ENCODE data around the gene EXOC2.
"Not testable (repeated sequence)": the region's sequence is repeated elsewhere in the genome, so short reads cannot be mapped to it uniquely, and the experiment has no call there.

EXOC2 gene

GRCh38 chr6:710601-711571 lies 17.9 kb upstream of the EXOC2 start:
- DNase-seq = peak; percentile 58

- no peak for DNase-seq
Measured at GRCh38 chr6:709471-710056, 16.6 kb upstream of the EXOC2 start.

- no peak for DNase-seq
Measured at GRCh38 chr6:708237-708598, 15.3 kb upstream of the EXOC2 start.

GRCh38 chr6:707576-708236 lies 14.8 kb upstream of the EXOC2 start:
- DNase-seq = peak; percentile 24

- DNase-seq = no peak
Measured at GRCh38 chr6:706819-707381, 14.0 kb upstream of the EXOC2 start.

GRCh38 chr6:706146-706545 lies 13.2 kb upstream of the EXOC2 start:
- peak; percentile 55 for DNase-seq

- DNase-seq = no peak
Measured at GRCh38 chr6:705047-705446, 12.1 kb upstream of the EXOC2 start.

GRCh38 chr6:704046-704445 lies 11.1 kb upstream of the EXOC2 start:
- DNase-seq = peak; percentile 21

- DNase-seq = peak; percentile 46
Measured at GRCh38 chr6:703552-703951, 10.6 kb upstream of the EXOC2 start.

GRCh38 chr6:701700-702479 lies 9.0 kb upstream of the EXOC2 start:
- DNase-seq = no peak

GRCh38 chr6:701215-701614 lies 8.3 kb upstream of the EXOC2 start:
- no peak for DNase-seq

- DNase-seq = no peak
Measured at GRCh38 chr6:700490-700889, 7.6 kb upstream of the EXOC2 start.

GRCh38 chr6:699319-699718 lies 6.4 kb upstream of the EXOC2 start:
- no peak for DNase-seq

- not testable (repeated sequence) for DNase-seq
Measured at GRCh38 chr6:694431-695126, 1.6 kb upstream of the EXOC2 start.

GRCh38 chr6:693723-694009 lies 727 bp upstream of the EXOC2 start:
- DNase-seq = no peak

GRCh38 chr6:692356-692851 lies 535 bp downstream of the EXOC2 start:
- DNase-seq = peak; percentile 15

- DNase-seq = no peak
Measured at GRCh38 chr6:689223-689622, 3.7 kb downstream of the EXOC2 start.

GRCh38 chr6:686497-686896 lies 6.4 kb downstream of the EXOC2 start:
- peak; percentile 31 for DNase-seq

- DNase-seq = peak; percentile 71
Measured at GRCh38 chr6:684831-685636, 7.9 kb downstream of the EXOC2 start.

- DNase-seq = peak; percentile 98
Measured at GRCh38 chr6:683742-684440, 9.0 kb downstream of the EXOC2 start.
